Activated naive CD8-positive, alpha-beta T cell treated with anti-CD3 and anti-CD28 coated beads, Interleukin-2, amount 50 U/mL, for 16 hours (primary cell): ENCODE results near the gene RGS17.
A peak's percentile ranks its signal among the peaks of the same experiment; 100 is the strongest.
"Not testable (repeated sequence)": the region's sequence is repeated elsewhere in the genome, so short reads cannot be mapped to it uniquely, and the experiment has no call there.

Experiments
- DNase-seq: peaks from one replicate; pipeline ENCODE4 v3.0.0-alpha.2; 2020; ENCODE audit warnings: low read depth, low spot score

Gene RGS17

DNA sequence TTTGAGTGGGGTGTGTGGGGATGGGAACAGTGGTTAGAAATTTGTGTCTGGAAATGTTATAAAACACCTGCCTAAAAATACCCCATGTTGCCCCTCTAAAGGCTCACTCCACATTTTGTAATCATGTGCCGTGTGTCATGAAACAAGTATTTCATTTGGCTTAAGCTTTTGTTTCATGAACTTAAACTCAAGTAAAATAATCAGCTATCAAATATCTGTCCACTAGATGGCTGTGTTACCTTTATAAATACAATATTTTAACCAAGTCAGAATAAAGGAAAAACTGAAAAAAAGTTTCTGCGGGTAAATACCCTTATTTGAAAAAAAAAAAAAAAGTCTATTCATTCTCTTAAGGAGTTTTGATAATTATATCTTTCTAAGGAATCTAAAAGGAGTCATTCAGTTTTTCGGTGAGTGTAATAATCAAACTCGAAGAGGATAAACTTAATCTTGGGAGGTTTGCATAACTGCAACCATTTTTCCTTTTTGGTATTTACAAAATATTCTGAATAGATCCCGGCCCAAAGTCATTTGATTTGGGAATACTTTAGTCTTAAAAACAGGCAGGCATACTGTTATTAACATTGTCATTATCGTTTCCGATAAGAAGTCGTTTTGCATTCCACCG lies 98.7 kb downstream of the RGS17 start:
- DNase-seq: no peak

DNA sequence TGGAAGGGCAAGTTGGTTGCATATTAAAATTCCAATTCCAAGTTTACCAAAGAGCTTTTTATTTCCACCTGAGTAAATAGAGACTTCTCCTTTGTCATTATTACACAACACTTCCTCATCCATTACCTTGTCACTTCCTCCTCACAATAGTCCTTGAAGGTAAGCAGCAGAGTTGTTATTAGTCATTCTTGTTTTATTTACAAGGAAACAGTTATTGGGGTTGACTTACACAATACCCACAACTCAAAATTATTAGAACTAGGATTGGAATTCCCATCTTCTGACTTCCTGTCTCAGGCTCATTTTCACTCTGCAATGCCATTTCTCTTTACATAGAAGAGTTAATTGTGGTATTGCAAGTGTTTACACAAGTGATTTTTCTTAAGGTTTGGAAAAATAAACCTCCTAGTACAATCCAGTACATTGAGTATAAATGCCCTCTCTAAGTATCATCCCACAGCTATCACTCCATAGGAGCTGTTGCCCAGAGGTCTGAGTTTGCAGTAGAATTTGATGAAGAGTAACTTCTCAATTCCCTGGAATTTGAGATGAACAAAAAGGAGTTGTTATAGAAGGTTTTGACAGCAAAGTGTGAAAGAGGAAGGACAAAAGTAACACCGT lies 99.6 kb downstream of the RGS17 start:
- DNase-seq: no peak

DNA sequence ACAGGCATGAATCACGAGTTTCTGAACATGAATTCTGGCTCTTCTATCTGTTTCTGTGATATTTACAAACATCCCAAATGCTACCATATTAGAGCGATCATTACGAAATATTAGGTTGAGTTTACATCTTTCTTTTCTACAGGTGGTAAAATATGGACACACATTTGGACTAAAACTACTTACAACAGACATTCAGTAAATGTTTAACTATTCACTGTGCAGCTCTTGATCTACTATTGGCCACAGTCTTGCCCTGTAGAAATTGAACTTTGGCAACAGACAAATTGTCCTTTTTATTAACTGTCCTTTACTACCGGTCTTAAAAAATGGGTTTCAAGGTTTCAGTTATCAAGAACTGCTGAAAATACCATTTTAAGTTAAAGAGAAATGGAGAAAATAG lies 102.1 kb downstream of the RGS17 start:
- no peak for DNase-seq

DNA sequence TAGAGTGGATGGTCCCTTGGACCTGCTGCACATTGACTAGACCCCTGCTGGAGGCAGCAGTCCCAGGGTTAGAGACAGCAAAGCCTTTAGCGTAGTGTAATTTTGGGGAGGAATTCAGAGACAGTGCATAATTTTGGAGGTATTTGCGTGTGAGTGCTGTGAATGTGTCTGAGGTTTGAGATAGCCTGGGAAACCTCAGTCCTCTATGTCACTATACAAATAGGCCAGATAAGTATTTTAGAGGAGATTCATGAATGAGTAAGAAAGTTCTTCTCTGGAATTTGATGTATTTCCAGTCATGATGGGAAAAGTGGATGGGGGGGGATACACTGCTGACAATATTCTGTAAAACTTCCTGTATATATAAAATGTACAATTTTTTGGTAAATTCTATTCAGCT lies 102.8 kb downstream of the RGS17 start:
- DNase-seq: no peak

DNA sequence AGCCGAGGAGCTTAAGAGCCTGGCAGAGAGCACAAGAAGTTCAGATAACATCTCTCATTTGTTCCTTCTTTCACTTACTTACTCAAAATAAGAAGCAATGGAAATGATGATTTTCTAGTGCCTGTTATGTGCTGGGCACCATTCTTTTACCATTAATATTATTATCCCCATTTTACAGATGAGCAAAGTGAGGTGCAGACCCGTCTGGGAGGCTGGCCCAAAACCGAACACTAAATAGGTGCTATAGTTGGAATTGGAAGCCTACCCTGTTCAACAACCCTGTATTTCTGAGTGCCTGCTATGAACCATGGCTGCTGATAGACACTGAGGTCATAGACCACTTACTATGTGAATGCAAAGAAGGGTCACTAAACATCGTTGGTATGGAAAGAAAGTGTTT lies 103.6 kb downstream of the RGS17 start:
- no peak for DNase-seq

DNA sequence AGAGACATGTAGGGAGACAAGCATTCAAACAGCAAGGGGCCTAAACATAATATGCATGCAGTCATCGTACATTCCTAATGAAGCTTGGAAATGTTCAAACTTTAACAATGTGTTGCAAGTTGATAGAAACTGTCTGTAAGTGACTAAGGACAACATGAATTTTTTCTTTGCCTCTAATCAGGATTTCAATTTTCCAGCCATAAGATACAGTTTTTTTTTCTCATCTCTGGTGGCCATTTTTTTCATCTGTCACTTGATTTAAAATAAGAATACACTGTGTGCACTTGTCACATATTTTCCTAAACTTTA lies 106.4 kb downstream of the RGS17 start:
- DNase-seq: no peak

DNA sequence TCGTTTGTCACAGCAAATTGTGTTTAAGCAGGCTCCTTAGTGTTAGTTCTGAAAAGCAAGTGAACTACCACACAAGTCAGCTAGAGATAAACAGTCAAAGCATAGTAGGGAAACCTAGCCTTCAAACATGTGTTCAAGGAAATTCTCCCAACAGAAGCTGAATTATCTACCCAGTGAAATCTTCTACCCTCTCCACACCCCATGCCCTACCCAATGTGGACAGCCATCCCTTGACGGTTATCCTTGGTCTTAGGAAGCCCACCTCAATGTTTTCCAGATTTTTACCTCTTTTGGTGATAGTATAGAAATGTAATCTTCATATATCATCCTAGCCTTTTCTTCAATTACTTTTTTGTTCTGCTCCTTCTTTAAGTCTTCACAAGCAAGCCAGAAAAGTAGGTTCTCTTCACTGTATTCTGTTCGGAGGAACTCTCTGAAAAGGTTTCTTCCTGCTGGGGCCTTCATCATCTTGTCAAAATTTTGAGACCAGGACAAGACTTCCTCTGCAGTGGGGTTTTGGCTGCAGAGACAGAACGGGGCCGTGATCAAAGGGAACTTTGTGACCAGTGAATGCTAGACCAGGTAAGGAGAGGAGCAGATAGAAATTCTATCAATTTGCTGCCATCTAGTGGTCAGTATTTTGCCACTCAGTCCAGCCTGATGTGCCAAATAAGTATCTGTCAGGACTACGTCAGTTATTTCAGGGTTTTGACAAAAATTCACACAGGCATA lies 106.9 kb downstream of the RGS17 start:
- DNase-seq: no peak

DNA sequence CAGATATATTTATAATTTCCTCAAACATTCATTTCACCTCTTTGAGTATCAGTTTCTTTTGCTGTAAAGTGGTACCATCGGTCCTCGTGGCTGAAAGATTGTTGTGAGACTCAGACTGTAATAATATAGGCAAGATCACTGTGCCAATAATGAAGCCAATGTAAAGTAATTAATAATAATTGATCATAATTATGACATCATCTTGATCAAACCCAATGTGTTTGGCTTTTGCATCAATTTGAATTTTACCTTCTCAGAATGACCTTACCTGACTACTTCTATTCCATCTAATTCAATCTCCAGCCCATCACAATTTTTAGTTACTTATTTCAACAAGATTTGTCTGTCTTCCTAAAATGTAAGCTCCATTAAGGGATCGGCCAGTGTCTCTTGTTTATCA lies 112.7 kb downstream of the RGS17 start:
- no peak for DNase-seq

DNA sequence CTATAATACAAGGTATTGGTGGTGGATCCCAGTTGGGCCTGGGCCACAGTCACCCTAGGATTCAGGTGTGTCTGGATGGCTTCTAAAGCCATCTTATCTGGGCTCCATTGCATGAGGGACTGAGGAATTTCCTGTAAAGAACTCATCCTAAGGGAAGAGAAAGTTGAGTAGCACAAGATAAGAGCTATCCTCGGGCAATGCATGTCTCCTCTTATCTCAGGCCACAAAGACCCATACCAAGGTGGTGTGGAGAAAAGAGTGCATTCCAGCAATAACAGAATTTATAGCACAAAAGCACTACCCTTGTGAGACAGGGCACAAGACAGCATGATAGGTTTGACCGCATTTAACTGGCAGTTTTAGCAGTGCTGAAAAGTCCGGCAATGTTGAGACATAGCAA lies 114.2 kb downstream of the RGS17 start:
- DNase-seq: no peak

DNA sequence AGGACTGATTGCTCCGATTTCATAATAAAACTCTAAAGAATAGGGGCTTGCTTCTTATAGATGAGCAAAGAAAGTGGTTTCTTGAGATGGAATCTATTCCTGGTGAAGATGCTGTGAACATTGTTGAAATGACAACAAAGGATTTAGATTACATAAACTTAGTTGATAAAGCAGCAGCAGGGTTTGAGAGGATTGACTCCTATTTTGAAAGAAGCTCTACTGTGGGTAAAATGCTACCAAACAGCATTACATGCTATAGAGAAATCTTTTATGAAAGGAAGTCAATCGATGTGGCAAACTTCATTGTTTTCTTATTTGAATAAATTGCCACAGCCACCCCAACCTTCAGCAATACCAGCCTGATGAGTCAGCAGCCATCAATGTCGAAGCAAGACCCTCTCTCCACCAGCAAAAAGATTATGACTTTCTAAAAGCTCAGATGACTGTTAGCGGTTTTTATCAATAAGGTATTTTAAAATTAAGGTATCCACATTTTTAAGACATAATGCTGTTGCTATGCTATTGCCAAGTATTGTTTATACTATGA lies 115.9 kb downstream of the RGS17 start:
- no peak for DNase-seq

DNA sequence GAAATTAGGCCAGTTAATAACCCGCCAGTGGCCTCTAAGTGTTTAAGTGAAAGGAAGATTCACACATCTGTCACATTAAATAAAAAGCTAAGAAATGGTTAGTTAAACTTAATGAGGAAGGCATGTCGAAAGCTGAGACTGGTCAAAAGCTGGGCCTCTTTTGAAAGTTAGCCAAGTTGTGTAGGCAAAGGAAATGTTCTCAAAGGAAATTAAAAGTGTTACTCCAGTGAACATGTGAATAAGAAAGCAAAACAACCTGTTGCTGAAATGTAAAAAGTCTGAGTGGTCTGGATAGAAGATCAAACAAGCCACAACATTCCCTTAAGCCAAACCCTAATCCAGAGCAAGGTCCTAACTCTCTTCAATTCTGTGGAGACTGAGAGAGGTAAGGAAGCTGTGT lies 117.6 kb downstream of the RGS17 start:
- no peak for DNase-seq

DNA sequence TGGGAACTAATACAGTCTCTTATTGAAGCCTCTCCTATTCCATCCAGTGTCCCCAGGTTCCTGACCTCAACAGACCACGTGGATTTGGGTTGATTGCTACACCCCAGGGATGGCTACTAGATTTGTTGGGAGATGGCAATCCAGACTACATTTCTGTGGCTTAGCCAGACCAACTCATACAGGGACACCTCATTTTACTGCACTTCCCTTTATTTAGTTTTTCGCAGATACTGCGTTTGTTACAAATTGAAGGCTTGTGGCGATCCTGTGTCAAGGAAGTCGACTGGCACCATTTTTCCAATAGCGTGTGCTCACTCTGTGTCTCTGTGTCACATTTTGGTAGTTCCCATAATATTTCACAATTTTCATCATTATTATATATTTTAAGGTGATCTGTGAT lies 118.2 kb downstream of the RGS17 start:
- DNase-seq: no peak

DNA sequence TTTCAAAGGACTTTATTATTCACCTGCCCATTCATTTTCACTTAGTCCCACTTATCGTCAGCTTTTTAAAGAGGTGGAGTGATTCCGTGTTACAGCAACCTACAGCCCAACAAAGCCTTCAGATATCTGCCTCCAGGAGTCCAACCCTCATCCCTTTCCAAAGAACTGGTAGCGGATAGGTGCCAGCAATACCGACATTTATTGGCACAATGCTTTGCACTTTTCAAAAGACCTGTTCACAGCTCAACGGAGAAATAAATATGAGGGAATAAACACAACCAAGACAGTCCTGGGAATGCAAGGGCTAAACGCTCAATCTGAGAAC lies 127.8 kb downstream of the RGS17 start:
- DNase-seq: no peak

DNA sequence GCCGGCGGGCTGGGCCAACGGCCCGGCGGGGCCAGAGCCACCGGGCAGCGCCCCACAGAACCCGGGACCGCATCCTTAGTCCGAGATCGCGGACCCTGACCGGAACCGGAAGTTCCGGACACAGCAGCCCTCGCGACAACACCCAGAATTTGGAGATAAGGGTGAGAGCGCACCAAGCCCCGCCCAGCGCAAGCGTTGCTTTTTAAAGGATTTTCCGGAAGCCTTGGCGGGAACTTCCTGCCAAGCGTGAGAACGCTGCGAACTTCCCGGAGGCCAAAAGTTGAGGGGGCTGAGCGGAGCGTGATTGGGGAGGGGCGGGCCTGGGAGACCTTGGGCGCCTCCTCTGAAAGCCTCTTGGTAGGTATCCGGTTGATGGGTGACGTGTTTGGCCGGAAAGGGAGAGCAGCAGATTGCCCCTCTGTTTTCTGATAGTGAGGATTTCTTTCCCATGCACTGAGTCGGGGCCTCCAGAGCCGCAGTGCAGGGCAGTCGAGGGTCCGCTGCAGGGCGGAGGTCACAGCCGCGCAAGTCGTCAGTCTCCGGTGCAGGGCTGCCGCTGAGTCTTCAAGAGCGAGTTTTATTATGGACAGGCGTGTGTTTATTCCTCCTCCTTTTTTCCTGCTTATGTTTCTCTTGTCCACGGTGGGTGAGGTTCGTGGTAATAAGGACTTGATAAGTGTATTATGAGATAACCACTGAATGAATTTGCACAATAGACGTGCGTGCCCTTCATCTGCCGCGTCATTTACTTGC lies 128.3 kb downstream of the RGS17 start, which contains the start of gene MTRF1L:
Gene MTRF1L (minus strand): TSS at position 97 of the 753 bp plus-strand sequence. CDS start 24 bp downstream, at position 73.
- peak; percentile 76 for DNase-seq

DNA sequence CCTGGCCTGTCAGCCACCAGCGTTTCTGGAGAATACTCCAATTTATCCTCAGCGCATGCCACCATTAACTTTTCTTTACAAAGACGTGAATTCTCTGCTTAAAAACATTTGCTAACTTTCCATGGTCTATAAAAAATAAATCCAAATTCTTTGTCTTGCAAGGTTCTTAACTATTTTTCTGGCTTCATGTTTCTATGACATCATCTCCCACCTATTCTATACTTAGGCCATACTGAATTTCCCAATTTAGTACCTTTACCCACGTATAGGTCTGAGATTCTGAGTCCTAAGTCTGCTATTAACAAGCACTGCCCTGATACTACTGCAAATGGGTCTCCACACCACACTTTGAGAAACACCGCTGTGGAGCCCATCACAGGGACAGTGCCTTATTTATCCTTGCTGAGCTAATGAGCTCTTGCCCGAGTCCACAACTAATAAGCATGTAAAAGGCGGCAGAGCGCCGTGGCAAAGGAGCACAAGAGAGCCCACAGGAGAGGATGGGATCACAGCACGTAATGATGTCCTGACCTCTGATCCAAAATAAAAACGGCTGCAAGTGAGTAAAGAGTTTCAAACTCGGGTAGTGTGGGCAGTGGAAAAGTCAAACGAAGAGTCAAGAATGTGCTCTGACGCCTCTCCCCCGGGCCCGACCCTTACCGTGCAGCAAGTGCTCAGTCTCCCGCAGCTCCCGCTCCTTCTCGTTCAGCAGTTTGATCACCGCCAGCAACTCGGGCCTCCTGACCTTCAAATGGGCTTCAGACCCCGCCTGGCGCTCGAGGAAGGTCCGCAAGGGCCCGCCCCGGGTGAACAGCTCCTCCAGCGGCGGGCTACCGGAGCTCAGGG lies 129.1 kb downstream of the RGS17 start:
- DNase-seq: no peak

DNA sequence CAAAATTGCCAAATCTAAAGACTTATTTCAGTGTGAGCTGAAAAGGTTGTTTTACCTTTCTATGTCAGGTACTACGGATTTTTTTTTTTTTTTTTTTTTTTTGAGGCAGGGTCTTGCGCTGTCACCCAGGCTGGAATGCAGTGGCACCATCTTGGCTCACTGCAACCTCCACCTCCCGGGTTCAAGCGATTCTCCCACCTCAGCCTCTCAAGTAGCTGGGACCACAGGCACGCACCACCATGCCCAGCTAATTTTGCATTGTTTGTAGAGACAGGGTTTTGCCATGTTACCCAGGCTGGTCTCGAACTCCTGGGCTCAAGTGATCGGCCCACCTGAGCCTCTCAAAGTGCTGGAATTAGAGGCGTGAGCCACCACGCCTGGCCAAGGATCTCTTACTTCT lies 130.3 kb downstream of the RGS17 start:
- DNase-seq: not testable (repeated sequence)

DNA sequence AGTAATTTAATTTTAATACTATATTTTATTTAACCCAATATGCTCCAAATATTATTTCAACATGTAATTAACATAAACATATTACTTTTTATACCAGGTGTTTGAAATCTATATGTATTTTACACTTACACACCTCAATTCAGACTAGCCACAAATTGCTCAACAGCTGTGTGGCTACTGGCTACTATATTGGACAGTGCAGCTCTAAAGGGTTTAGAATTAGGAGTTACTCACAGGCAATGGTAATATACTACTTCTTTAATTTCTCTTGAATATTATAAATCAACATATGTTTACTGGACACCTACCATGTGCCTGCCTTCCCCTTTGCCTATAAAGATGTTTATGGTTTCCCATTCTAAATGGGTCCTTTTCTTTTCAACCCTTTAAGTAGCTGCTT lies 130.8 kb downstream of the RGS17 start:
- DNase-seq: no peak

DNA sequence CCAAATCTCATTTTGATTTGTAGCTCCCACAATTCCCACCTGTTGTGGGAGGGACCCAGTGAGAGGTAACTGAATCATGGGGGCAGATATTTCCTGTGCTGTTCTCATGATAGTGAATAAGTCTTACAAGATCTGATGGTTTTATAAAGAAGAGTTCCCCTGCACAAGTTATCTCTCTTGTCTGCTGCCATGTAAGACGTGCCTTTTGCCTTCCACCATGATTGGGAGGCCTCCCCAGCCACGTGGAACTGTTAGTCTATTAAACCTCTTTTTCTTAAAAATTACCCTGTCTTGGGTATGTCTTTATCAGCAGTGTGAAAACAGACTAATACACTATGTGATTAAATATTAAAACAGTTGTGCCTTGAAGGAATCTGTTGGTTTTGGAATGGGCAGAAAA lies 131.5 kb downstream of the RGS17 start:
- not testable (repeated sequence) for DNase-seq

DNA sequence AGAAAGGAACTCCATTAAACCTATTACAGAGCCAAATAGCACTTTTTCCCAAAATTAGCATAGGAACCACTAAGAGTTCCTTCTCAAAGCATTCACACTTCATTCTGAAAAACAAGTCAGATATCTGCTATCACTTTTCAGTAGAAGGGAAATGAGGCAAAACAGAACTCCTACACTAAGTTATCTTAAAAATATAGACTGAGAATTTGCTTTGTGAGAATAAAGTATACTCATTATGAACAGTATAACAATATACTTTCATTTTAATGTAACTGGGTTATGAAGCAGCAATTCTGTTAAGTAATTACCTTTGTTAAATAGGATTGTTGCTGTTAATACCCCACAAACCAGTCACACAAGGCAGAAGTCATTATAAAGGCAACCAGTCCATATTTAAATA lies 137.2 kb downstream of the RGS17 start:
- no peak for DNase-seq

DNA sequence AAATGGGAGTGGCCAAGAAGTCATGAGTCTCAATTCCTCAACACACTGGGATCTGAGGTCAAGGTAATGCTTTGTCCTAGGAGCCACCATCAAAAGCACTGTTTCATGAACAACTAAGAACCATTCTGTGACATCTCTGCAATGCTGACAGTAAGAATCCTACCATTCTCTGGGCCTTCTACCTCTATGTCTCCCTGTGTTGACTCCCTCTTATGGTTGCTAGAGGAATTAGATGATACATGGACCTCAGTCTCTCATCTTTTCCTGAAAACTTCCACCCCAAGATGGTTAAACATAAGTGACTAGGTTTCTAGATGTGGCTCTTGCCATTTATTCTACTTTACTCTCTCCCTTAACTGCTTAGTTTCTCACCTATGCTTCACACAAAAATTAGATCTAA lies 137.7 kb downstream of the RGS17 start:
- DNase-seq: no peak

DNA sequence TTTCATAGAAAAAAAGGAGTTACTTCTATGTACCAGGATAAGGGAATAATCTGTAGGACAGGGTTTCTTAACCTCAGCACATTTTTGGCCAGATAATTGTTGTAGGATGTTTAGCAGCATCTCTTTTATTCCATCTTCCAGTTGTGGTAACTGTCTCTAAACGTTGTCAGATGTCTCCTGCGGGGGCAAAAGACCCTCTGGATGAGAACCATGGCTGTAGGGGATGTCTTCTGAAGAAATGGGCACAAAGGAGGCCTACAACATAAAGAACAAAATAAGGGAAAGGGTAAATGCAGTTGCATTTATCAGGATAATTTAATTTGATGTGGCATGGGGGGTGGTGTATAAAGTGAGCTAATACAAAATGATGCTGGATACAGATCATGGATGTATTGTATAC lies 144.1 kb downstream of the RGS17 start:
- no peak for DNase-seq
